Measurements from ENCODE around the gene LRRFIP1. TPM values are rescaled to one million over a fixed set of nuclear protein-coding genes. Genes with fewer than 3 reads are reported as not detected.

LRRFIP1 gene, protein sequence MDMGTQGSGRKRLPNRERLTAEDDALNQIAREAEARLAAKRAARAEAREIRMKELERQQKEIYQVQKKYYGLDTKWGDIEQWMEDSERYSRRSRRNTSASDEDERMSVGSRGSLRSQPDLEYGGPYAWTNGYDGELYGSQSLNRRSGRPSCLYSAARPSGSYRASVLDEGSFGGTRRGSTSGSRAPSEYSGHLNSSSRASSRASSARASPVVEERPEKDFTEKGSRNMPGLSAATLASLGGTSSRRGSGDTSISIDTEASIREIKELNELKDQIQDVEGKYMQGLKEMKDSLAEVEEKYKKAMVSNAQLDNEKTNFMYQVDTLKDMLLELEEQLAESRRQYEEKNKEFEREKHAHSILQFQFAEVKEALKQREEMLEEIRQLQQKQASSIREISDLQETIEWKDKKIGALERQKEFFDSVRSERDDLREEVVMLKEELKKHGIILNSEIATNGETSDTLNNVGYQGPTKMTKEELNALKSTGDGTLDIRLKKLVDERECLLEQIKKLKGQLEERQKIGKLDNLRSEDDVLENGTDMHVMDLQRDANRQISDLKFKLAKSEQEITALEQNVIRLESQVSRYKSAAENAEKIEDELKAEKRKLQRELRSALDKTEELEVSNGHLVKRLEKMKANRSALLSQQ
- 41.5 and 68.3 TPM in 2 replicates for total RNA-seq (ENCODE audit: low replicate concordance)

DNA sequence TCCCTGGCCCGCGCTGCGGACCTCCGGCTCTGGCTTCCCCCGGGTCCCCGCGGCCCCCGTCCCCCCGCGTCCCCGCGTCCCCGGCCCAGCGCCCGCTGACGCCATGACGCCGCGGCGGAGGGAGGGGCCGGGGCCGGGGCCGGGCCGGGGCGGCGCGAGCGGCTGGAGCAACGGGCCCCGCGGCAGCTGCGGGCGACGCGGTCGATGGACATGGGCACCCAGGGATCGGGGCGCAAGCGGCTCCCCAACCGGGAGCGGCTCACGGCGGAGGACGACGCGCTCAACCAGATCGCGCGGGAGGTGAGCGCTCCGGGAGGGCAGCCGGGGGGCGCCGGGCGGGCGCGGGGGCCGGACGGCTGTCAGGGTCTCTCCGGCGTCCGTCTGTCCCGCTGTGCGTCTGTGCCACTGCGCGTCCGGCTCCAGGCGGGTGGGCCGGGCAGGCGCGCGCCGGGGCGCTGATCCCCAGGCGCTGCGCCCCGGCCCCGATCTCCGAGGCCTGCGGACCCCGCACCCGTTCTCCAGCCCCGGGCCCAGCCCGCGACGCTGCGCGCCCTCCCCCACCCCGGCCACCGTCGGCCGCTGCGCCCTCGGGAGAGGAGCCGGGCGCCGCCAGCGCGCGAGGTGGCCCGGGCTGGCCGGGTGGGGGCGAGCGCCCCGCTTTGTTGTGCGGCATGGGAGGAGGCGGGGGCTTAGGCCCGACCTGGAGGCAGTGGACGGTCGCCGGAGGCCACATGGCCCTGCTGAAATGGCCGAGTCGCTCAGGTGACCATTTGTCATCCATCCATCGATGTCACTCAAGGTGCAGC, at the start of gene LRRFIP1:
TSS of gene LRRFIP1 (plus strand) at position 147 of the 806 bp plus-strand sequence. CDS start at position 205, 58 bp downstream.

DNA sequence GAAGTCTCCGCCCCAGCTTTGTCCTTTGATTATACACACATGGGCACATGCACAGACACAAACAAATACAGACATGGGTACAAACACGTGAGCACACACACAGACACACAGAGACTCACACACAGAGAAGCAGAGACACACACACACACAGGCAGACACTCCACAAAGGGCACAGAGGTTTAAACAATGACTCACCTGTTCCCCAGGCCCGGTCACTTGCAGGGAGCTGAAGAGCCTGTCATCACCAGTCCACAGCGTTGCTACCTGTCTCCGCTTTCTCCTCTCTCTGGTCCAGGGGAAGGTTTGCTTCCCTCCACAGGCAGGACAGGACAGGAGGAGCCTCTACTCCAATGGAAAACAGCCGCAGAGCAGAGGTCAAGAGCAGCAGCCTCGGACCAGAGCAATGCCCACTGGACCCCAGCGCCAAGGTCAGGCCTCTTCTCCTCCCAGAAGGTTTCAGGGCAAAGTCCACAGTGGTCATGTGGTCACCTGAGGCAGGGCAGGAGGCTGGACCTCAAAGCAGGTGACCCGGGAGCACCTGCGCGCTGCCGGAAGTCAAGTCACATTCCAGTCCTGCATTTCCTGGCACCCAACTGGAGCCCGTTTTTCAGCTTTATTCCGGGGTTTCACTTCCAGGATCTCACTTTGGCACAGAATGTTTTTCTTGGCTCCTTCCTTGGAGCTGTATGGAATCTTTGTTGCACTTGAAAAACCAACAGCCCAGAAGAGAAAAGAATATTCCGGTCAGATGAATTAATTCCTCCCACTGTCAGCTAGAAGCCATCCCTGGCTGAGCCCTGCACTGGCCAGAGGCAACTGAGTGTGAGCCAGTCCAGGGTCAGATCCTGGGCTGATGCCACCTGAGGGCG, 36.9 kb upstream of the LRRFIP1 start, which contains the start of gene RAB17:
TSS of gene RAB17 (minus strand) at position 463 of the 869 bp plus-strand sequence. CDS start 4,580 bp downstream, outside the sequence.

DNA sequence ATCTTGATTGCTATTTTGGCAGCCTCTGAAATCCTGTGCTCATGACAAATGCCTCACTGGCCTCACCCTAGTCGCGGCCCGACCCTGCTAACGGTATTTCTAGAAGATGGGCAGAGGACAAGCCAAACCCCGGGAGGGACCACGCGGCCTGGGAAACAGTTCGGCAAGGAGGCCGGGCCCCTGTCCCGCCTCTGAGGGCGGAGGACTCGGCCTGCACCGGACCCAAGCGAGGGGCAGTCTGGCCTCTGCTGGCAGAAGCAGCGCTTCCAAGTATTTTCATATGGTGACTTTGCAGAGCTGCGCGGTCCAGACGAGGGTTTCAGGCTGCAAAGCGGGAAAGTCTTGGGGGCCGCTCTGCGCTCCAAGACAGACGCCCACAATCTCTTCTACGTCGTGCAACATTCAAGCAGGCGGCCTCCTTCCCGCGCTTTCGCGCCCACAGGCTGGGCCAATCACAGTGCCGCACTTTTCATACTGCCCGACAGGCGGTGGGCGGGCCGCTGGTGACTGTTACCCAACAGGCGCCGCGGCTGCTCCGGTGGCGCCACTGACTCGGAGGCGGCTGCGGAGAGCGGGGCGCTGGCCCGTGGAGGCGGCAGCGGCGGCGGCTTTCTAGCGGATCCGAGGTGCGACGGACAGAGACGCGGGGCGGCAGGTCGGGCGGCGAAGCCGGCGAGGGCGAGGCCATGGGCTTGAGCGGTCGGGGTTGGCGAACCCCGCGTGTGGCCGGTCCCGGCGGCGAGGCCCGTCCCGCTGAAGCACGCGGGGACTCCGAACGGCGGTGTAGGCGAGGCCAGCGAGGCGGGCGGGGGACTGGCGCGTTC, 171.1 kb downstream of the LRRFIP1 start, which contains the start of gene RBM44:
TSS of gene RBM44 (plus strand) at position 544 of the 824 bp plus-strand sequence. CDS start 14,831 bp downstream, outside the sequence.

Other genes starting within 250 kb of the LRRFIP1 start
- 1,351 and 2,862 TPM in 2 replicates for gene COL6A3, start 213.4 kb upstream of the LRRFIP1 start, total RNA-seq (ENCODE audit: low replicate concordance)
- gene MLPH, start 140.3 kb upstream of the LRRFIP1 start, total RNA-seq (ENCODE audit: low replicate concordance): 0.90 and 37.0 TPM in 2 replicates
- gene PRLH, start 61.0 kb upstream of the LRRFIP1 start, total RNA-seq (ENCODE audit: low replicate concordance): not detected in 2 replicates
- 0.45 TPM in 1 of 2 replicates, not detected in the other for gene RAB17, start 36.9 kb upstream of the LRRFIP1 start, total RNA-seq (ENCODE audit: low replicate concordance)
- gene RBM44, start 171.2 kb downstream of the LRRFIP1 start, total RNA-seq (ENCODE audit: low replicate concordance): 0.12 and 0.30 TPM in 2 replicates
- gene RAMP1, start 232.0 kb downstream of the LRRFIP1 start, total RNA-seq (ENCODE audit: low replicate concordance): 0.83 and 1.6 TPM in 2 replicates